CD14-positive monocyte (primary cell): ENCODE data around the gene AP2A1. TPM values are rescaled to one million over a fixed set of nuclear protein-coding genes. Genes with fewer than 3 reads are reported as not detected.

Experiments used
- DNase-seq, 3 donors: peaks; one replicate each; pipeline ENCODE4 v3.0.0-alpha.2; 2011 to 2022
- H2AFZ ChIP-seq: 2 replicates; pipeline ENCODE4 v1.6.0; 2012; ENCODE audit warnings: mild to moderate bottlenecking, low read depth, low read length, inconsistent platforms; ENCODE audit not compliant: insufficient read depth, poor library complexity, severe bottlenecking
- H3K27ac ChIP-seq, 2 donors: 1 replicate in 1 of 2; 2 replicates in 1 of 2; pipeline ENCODE4 v1.5.1; 2012 to 2013; ENCODE audit warnings: low read length in 2 of 2, control low read depth in 1 of 2, inconsistent platforms in 1 of 2, low read depth in 1 of 2, mild to moderate bottlenecking in 1 of 2
- H3K27me3 ChIP-seq, 2 donors: one replicate each; pipeline versions ENCODE4 v1.6.0 to v1.6.1; 2011 to 2013; ENCODE audit warnings: low read length in 2 of 2; ENCODE audit not compliant: control insufficient read depth in 2 of 2, insufficient read depth in 2 of 2
- H3K36me3 ChIP-seq, 2 donors: replicated peaks in 1 of 2; 1 replicate in 1 of 2; 2 replicates in 1 of 2; pipeline versions ENCODE4 v1.5.1 to v1.6.1; 2012 to 2013; ENCODE audit warnings: low read length in 2 of 2, control low read depth in 1 of 2, inconsistent platforms in 1 of 2, mild to moderate bottlenecking in 1 of 2; ENCODE audit not compliant: insufficient read depth in 2 of 2, control insufficient read depth in 1 of 2
- H3K4me1 ChIP-seq, 2 donors: 1 replicate in 1 of 2; 2 replicates in 1 of 2; pipeline versions ENCODE4 v1.5.1 to v1.6.1; 2012 to 2013; ENCODE audit warnings: low read length in 2 of 2, control low read depth in 1 of 2, inconsistent platforms in 1 of 2, mild to moderate bottlenecking in 1 of 2, moderate library complexity in 1 of 2; ENCODE audit not compliant: insufficient read depth in 2 of 2, control insufficient read depth in 1 of 2
- H3K4me2 ChIP-seq: replicated peaks from 2 replicates; pipeline ENCODE3; 2012; ENCODE audit warnings: low read length, moderate library complexity, mild to moderate bottlenecking; ENCODE audit not compliant: poor library complexity, severe bottlenecking; ENCODE audit errors: extremely low read depth
- H3K4me3 ChIP-seq, 3 experiments: fragments of 200-600 bp in 1 of 3; sonication (generic) in 1 of 3; replicated peaks in 1 of 3; 1 replicate in 2 of 3; 2 replicates in 1 of 3; pipeline ENCODE4 v1.5.1; 2011 to 2013; ENCODE audit warnings: low read length in 3 of 3, mild to moderate bottlenecking in 3 of 3, control low read depth in 2 of 3, low read depth in 2 of 3, inconsistent platforms in 1 of 3, moderate library complexity in 1 of 3
- H3K79me2 ChIP-seq: 2 replicates; pipeline ENCODE4 v1.6.0; 2012; ENCODE audit warnings: mild to moderate bottlenecking, control low read depth, inconsistent platforms, low read length, moderate library complexity; ENCODE audit not compliant: insufficient read depth
- H3K9ac ChIP-seq: 2 replicates; pipeline ENCODE4 v1.6.0; 2017; ENCODE audit warnings: low read length, mild to moderate bottlenecking; ENCODE audit not compliant: insufficient read depth, poor library complexity, severe bottlenecking
- H3K9me3 ChIP-seq, 2 donors: replicated peaks in 1 of 2; 1 replicate in 1 of 2; 2 replicates in 1 of 2; pipeline versions ENCODE4 v1.5.1 to v1.6.1; 2012 to 2013; ENCODE audit warnings: low read length in 2 of 2, control low read depth in 1 of 2; ENCODE audit not compliant: control insufficient read depth in 1 of 2, insufficient read depth in 1 of 2
- H4K20me1 ChIP-seq: 2 replicates; pipeline ENCODE4 v1.6.0; 2012; ENCODE audit warnings: mild to moderate bottlenecking, low read length, control low read depth, moderate library complexity; ENCODE audit not compliant: insufficient read depth
- H3K27ac Mint-ChIP-seq, 7 donors: one replicate each; pipeline ENCODE4 v1.8.0; 2020; ENCODE audit warnings: mild to moderate bottlenecking in 7 of 7, mixed read lengths in 7 of 7, moderate library complexity in 6 of 7, inconsistent platforms in 2 of 7
- H3K27me3 Mint-ChIP-seq, 3 donors: one replicate each; pipeline ENCODE4 v1.8.0; 2021 to 2022; ENCODE audit warnings: low read depth in 3 of 3, mild to moderate bottlenecking in 3 of 3, mixed read lengths in 3 of 3, moderate library complexity in 3 of 3, inconsistent platforms in 1 of 3
- H3K36me3 Mint-ChIP-seq, 2 donors: one replicate each; pipeline ENCODE4 v1.8.0; 2020; ENCODE audit warnings: mixed read lengths in 2 of 2, inconsistent platforms in 1 of 2, mild to moderate bottlenecking in 1 of 2
- H3K4me1 Mint-ChIP-seq: one replicate; pipeline ENCODE4 v1.8.0; 2020; ENCODE audit warnings: mild to moderate bottlenecking, mixed read lengths
- H3K4me3 Mint-ChIP-seq, 2 donors: one replicate each; pipeline ENCODE4 v1.8.0; 2020; ENCODE audit warnings: mild to moderate bottlenecking in 2 of 2, mixed read lengths in 2 of 2, moderate library complexity in 1 of 2
- H3K9me3 Mint-ChIP-seq, 7 donors: one replicate each; pipeline ENCODE4 v1.8.0; 2020 to 2022; ENCODE audit warnings: mixed read lengths in 7 of 7, mild to moderate bottlenecking in 6 of 7, moderate library complexity in 6 of 7, inconsistent platforms in 2 of 7
- WGBS: methylation state at CpG from one replicate; pipeline ENCODE4 v1.1.5; 2013; ENCODE audit warnings: missing lambda C conversion rate; ENCODE audit not compliant: insufficient coverage; 5-methylcytosine and 5-hydroxymethylcytosine counted together
- intact Hi-C, 2 donors: fragments of 100-400 bp; cut with micrococcal nuclease; formaldehyde crosslinking; loops; one replicate each; pipeline versions ENCODE4 v1.15.0 to v1.15.1; 2023
- polyA plus RNA-seq, 3 donors: library from polyadenylated mRNA; depleted of rRNA in 1 of 3; unstranded in 2 of 3; stranded (reverse) in 1 of 3; fragments of 300-500 nt in 2 of 3; fragments of >200 nt in 1 of 3; fragmentation: Illumina TruSeq in 2 of 3; gene quantifications; 1 replicate in 2 of 3; 2 replicates in 1 of 3; pipeline ENCODE4 v1.2.3, GENCODE V29; 2012 to 2021
- TF ChIP-seq, protein P1 (sequence below): fragments of 200-600 bp; IDR thresholded peaks from one replicate; pipeline ENCODE4 v1.8.0; 2022; ENCODE audit warnings: antibody characterized with exemption, mild to moderate bottlenecking

Gene AP2A1
- polyA plus RNA-seq, 3 donors = 12.1 to 117 (median 15.1) TPM

DNA sequence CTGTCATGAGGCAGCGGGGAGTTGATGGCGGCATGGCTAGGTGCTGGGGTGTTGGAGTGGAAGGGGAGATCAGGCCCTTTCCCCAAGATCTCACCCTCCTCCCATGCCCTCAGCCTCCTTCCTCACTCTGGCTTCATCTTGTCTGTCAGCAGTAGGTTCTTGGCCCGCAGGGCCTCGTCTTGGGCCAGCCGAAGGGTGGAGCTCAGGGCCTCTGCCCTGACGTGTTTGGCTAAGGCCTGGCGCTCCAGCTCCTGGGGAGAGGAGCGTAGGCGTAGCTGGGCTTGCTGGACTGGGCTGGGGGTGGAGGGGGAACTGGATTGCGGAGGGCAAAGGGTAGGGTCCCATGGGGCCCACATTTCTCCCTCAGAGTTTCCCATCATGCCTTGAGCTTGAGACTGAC, 26.9 kb upstream of the AP2A1 start:
- no peak for DNase-seq
- TF ChIP-seq, protein P1, sequence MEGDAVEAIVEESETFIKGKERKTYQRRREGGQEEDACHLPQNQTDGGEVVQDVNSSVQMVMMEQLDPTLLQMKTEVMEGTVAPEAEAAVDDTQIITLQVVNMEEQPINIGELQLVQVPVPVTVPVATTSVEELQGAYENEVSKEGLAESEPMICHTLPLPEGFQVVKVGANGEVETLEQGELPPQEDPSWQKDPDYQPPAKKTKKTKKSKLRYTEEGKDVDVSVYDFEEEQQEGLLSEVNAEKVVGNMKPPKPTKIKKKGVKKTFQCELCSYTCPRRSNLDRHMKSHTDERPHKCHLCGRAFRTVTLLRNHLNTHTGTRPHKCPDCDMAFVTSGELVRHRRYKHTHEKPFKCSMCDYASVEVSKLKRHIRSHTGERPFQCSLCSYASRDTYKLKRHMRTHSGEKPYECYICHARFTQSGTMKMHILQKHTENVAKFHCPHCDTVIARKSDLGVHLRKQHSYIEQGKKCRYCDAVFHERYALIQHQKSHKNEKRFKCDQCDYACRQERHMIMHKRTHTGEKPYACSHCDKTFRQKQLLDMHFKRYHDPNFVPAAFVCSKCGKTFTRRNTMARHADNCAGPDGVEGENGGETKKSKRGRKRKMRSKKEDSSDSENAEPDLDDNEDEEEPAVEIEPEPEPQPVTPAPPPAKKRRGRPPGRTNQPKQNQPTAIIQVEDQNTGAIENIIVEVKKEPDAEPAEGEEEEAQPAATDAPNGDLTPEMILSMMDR = no peak
- Histone ChIP-seq H4K20me1 (no peaks in the 10 kb centered on the region), H3K4me3 (no peak overlapping the region), H3K27me3 (no peaks in the 10 kb centered on the region), H3K9me3 (no peaks in the 10 kb centered on the region), H3K79me2 (no peaks in the 10 kb centered on the region), H3K4me2 (no peak overlapping the region), H3K36me3 (no peaks in the 10 kb centered on the region), H3K9ac (no peak overlapping the region), H3K27ac (no peak overlapping the region), H2AFZ (no peak overlapping the region), H3K4me1 (peaks cover 3 to 6% of the 10 kb centered on the region in 2 donors)
- intact Hi-C loops = no loop called here
- 96% methylated on average over 5 of the region's 10 CpGs for WGBS
- peaks cover 0 to 15% (median 2%) of the 10 kb centered on the region in 7 donors for H3K9me3 Mint-ChIP-seq
- peaks cover 0 to 2% (median 0%) of the 10 kb centered on the region in 3 donors for H3K27me3 Mint-ChIP-seq
- H3K4me1 Mint-ChIP-seq = peaks cover 11% of the 10 kb centered on the region
- H3K4me3 Mint-ChIP-seq = no peak overlapping the region
- no peaks in the 10 kb centered on the region for H3K36me3 Mint-ChIP-seq
- H3K27ac Mint-ChIP-seq = no peak overlapping the region

DNA sequence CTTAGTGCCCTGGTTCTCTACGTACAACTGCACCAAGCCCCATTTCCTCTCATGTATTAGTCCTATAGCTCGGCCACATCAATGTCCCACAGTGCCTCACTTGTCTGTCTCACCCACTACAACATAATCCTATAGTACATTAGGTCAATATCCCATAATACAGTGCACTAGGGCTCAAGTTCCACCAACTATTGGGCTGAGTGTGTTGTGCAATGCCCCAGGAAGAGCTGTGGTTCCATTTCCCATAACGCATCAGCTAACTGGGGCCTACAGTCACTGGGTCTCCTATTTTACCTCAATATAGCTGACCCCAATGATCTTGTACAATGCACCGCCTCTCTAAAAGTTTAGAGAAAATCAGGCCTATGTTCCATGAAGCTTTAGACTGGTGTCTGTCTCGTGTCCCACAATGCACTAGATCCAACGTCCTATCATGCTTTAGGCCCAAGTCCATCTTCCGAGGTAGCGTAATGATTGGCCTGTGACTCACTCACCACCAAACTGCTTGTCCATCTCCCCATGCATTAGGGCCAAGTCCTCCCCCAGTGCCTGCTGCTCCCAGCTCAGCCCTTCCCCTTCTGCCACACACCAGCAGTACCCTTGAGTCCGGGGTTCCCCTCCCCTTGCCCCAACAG, 25.5 kb upstream of the AP2A1 start:
- Histone ChIP-seq H3K36me3 (no peaks in the 10 kb centered on the region), H3K9ac (no peak overlapping the region), H3K4me3 (no peak overlapping the region), H4K20me1 (no peaks in the 10 kb centered on the region), H3K79me2 (no peaks in the 10 kb centered on the region), H3K9me3 (peaks cover 0 to 4% of the 10 kb centered on the region in 2 donors), H3K27ac (peak overlapping the region in 1 of 2 donors; percentile 11), H2AFZ (peak overlapping the region; percentile 58), H3K4me1 (peaks cover 3 to 6% of the 10 kb centered on the region in 2 donors), H3K4me2 (no peak overlapping the region), H3K27me3 (no peaks in the 10 kb centered on the region)
- WGBS = 46% methylated on average over 7 of the region's 9 CpGs
- H3K9me3 Mint-ChIP-seq = peaks cover 0 to 24% (median 7%) of the 10 kb centered on the region in 7 donors
- peak in 1 of 3 donors; percentile 12 for DNase-seq
- peak overlapping the region in 4 of 7 donors; percentile 18 to 53 (median 34) for H3K27ac Mint-ChIP-seq
- H3K4me3 Mint-ChIP-seq = no peak overlapping the region
- no peaks in the 10 kb centered on the region for H3K36me3 Mint-ChIP-seq
- intact Hi-C loops = no loop called here
- TF ChIP-seq, protein P1 = no peak
- H3K4me1 Mint-ChIP-seq = peaks cover 19% of the 10 kb centered on the region
- peaks cover 0 to 4% (median 0%) of the 10 kb centered on the region in 3 donors for H3K27me3 Mint-ChIP-seq
